Ovary (tissue), 3 donors: Measurements from ENCODE around the gene TRIM26.

Experiments
- EP300 ChIP-seq: sonication (generic); formaldehyde crosslinking; IDR thresholded peaks from one replicate; pipeline ENCODE4 v1.6.1; 2017; ENCODE audit warnings: antibody characterized with exemption
- POLR2A ChIP-seq: fragments of 450-650 bp; IDR thresholded peaks from one replicate; pipeline ENCODE4 v1.6.1; 2017; ENCODE audit warnings: antibody characterized with exemption, mild to moderate bottlenecking, moderate library complexity
- TF ChIP-seq, protein P1 (sequence below), 3 donors: fragments of 450-650 bp in 2 of 3; fragments of 200-600 bp in 1 of 3; IDR thresholded peaks; one replicate each; pipeline versions ENCODE4 v1.5.1 to v1.8.0; 2016 to 2022; ENCODE audit warnings: antibody characterized with exemption in 3 of 3, mild to moderate bottlenecking in 1 of 3
- donor health status: DM: no; HTN: no; CAD: no.

DNA sequence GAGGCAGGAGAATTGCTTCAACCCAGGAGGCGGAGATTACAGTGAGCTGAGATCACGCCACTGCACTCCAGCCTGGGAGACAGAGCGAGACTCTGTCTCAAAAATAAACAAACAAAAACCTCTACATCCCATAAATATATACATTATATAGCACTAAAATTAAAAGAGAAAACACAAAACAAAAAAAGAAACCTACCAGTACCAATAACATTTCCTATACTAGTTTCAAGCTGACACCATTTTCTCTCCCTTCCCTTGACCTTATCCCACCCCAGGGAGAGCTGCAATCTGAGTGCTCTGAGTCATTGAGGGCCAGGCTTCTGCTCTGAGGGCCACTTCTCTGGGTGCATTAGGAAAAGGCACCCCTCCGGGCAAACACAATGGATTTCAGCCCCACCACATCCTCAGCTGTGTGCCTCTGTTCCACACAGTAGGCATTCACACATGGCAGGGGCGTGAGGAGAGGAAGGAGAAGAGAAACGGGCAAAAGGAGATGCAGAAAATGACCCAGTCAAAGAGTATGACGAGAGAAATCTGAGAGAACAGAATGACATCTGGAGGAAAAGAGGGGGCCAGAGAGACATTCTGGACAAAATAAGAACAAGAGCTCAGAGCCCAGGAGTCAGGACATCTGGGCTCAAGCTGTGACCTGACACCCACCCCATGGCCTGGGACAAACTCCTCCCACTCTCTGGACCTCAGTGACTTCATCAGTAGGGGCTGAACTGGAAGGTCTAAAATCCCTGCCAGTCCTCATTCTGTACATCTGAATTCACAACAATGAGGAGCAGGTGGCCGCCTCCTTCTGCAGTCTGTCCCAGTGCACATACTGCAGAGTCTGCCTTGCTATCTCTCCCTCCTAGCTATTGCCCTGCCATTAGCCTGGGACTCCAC lies 18.2 kb downstream of the TRIM26 start:
- TF ChIP-seq POLR2A (no peak), EP300 (no peak)
- TF ChIP-seq, protein P1, sequence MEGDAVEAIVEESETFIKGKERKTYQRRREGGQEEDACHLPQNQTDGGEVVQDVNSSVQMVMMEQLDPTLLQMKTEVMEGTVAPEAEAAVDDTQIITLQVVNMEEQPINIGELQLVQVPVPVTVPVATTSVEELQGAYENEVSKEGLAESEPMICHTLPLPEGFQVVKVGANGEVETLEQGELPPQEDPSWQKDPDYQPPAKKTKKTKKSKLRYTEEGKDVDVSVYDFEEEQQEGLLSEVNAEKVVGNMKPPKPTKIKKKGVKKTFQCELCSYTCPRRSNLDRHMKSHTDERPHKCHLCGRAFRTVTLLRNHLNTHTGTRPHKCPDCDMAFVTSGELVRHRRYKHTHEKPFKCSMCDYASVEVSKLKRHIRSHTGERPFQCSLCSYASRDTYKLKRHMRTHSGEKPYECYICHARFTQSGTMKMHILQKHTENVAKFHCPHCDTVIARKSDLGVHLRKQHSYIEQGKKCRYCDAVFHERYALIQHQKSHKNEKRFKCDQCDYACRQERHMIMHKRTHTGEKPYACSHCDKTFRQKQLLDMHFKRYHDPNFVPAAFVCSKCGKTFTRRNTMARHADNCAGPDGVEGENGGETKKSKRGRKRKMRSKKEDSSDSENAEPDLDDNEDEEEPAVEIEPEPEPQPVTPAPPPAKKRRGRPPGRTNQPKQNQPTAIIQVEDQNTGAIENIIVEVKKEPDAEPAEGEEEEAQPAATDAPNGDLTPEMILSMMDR (IDR thresholded peaks at IDR 0.05): no peak
